ENCODE measurements around the gene SLIT3.

- no peak for TF ChIP-seq TAF1 (IDR thresholded peaks at IDR 0.05; ENCODE audit: low read depth, low read length)
- no peak for TF ChIP-seq POLR2A (IDR thresholded peaks at IDR 0.05; ENCODE audit: low read depth, low read length)
- no peak for TF ChIP-seq POLR2AphosphoS5 (IDR thresholded peaks at IDR 0.05; ENCODE audit: low read depth, low read length)
- no peak for TF ChIP-seq PAX5 (IDR thresholded peaks at IDR 0.05; ENCODE audit: insufficient read depth, low read length, severe bottlenecking)
These were observed 305.9 kb downstream of the SLIT3 start for GRCh38 chr5:168995024-168995423.

Data from GM12891 (cell line).